HG02678 (cell line): Measurements from ENCODE around the gene DDR1.

Experiments
- ATAC-seq: cut with Tn5 transposase; IDR thresholded peaks from one replicate; pipeline ENCODE4 v1.9.1; 2021; ENCODE audit warnings: mild to moderate bottlenecking, moderate library complexity; ENCODE audit not compliant: unreplicated experiment

The DDR1 gene

GRCh38 chr6:30883685-30884520 is at the start of gene DDR1:
DDR1 (plus strand) TSS chr6:30884519; CDS start chr6:30888730, 4,211 bp downstream.
- no peak for ATAC-seq

DNA sequence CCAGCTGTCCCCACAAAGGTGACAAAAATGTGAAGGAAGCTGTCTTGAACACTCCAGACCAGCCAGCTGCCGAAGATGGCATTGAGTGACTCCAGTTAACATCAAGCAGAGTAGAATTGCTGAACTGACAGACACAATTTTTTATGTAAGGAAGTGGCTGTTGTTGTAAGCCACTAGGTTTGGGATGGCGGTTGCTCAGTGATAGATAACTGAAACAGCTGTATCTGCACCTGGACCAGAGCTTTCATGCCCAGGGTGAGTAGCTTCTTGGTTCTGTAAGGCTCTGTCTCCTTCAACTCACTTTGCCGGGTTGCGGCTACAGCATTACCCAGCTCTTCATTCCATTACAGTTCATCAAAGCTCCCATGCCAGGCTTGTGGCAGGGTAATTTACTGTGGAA is 49.7 kb upstream of the DDR1 start:
- no peak for ATAC-seq

DNA sequence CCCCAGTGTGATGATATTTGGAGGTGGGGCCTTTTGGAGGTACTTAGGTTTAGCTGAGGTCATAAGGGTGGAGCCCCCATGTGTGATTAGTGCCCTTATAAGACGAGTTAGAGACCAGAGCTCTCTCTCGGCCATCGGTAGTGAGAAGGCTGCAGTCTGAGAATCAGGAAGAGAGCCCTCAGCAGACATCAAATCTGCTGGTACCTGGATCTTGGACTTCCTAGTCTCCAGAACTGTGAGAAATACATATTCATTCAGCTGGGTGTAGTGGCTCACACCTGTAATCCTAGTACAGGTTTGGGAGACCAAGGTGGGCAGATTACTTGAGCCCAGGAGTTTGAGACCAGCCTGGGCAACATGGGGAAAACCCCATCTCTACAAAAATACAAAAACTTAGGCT is 48.7 kb upstream of the DDR1 start:
- no peak for ATAC-seq

DNA sequence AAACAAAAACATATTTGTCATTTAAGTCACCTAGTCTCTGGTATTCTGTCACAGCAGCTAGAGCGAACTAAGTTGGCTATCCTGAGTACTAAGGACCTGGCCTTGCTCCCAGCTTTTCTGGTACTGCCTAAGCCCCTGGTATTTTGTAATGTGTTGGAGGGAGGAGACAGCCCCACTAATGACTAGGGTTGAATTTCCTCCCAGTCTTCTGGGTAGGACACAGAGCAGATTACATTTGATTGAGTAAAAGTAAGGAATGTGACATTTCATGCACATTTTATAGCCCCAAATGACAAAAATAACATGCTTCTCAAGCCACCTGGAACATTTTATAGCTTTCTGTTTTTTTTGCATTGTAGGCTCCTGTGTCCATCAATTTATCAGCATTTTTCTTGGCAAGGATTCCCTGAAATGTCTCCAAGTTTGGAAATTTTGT is 47.9 kb upstream of the DDR1 start:
- ATAC-seq: no peak

GRCh38 chr6:30836957-30837356 is 47.4 kb upstream of the DDR1 start:
- ATAC-seq: no peak

DNA sequence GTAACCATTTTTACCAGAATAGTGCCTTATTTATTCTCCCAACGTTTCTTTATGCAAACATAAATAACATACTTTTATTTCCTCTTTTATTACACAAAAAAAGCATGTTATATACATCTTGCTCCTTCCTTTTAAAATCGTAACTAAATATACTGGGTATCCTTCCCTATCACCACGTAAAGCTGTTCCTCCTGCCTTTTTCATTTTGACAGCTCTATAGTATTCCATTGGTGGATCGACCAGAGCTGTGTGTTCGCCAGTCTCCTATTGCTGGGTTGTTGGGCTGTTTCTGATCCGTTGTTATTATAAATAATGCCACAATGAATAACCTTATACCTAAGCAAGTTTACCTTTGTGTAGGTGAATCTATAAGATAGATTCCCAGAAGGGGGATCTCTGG is 46.9 kb upstream of the DDR1 start:
- ATAC-seq: no peak

GRCh38 chr6:30837870-30838269 is 46.4 kb upstream of the DDR1 start:
- ATAC-seq: no peak

- no peak for ATAC-seq
These were observed 44.6 kb upstream of the DDR1 start for GRCh38 chr6:30839671-30840070.

GRCh38 chr6:30840084-30840934 is 44.0 kb upstream of the DDR1 start:
- ATAC-seq: no peak

GRCh38 chr6:30840935-30841643 is 43.2 kb upstream of the DDR1 start:
- no peak for ATAC-seq

- ATAC-seq: no peak
These were observed 42.4 kb upstream of the DDR1 start for GRCh38 chr6:30841644-30842504.

DNA sequence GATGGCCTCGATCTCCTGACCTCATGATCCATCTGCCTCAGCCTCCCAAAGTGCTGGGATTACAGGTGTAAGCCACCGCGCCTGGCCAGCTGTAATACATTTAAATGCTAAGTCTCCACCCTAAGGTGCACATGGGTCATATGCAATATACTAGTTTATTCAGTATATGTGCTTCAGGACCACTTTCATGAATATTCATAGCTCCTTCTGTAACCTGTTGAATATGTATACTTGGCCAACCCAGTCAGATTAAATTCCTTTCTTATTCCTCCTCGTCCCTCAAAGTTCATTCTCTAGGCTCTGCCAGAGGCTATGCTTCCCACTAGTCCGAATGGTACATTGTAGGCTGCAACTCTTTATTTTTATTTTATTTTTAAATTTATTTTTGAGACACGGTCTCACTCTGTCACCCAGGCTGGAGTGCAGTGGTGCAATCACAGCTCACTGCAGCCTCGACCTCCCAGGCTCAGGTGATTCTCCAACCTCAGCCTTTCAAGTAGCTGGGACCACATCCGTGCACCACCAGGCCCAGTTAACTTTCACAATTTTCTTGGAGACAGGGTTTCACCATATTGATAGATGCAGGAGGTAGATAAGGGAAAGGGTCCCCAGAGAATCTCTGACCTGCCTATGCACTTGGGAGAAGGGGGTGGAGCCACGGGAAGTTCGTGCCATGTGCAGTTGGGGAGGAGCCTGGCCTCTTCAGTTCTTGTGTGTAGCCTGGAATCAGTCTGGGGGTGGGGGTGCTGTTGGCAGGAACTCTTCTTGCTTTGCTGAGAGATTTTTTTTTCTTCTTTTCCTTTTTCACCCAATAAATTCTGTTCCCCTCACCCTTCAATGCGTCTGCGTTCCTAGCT is 41.3 kb upstream of the DDR1 start:
- ATAC-seq: no peak

- no peak for ATAC-seq
These were observed 40.7 kb upstream of the DDR1 start for GRCh38 chr6:30843611-30843998.

DNA sequence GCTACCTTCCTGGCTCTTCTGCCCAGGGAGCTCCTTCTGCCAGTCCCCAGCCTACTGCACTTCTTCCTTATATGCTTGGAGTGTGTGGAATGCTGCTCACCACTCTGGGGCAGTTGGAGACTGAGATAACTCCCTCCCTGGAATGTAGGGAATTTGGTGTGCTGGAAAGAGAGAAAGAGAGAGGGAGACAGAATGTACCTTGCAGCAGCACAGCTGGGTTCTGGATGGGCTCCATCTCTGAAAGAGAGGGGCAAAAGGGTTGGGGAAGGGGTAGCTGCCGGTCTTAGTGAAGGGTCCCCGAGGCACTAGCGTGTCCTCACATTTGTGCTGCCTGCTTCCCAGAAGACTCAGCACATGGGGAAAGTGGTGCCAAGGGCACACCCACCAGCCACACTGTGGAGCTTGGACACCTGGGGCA is 40.2 kb upstream of the DDR1 start:
- no peak for ATAC-seq

- ATAC-seq: no peak
These were observed 39.1 kb upstream of the DDR1 start for GRCh38 chr6:30845183-30845582.

- ATAC-seq: no peak
These were observed 36.8 kb upstream of the DDR1 start for GRCh38 chr6:30847421-30847970.

DNA sequence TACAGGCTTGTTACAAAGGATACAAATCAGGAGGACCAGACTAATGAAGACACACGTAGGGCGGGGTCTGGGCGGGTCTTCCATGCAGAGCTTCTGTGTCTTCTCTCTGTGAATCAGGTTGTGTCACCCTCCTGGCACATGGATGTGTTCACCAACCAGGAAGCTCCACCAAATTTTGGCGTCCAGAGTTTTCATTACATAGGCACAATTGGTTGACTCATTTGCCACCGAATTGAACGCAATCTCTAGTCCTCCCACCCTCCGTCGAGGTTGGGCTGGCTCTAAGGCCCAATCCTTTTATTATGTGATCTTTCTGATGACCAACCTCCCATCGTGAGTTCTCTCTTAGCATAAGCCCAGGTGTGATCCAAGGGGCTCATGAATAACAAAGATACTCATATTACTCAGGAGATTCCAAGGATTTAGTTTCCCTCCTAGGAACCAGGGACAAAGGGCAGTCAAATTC is 36.3 kb upstream of the DDR1 start:
- no peak for ATAC-seq

GRCh38 chr6:30849903-30850651 is 34.2 kb upstream of the DDR1 start:
- no peak for ATAC-seq
